DND-41 (cell line): ENCODE measurements around the gene CFAP45.

Experiments
- EZH2 ChIP-seq: IDR thresholded peaks from 3 replicates; pipeline ENCODE4 v1.6.1; 2012; ENCODE audit warnings: borderline replicate concordance, low read depth, mild to moderate bottlenecking, moderate library complexity, low read length, inconsistent platforms; ENCODE audit not compliant: severe bottlenecking
- TF ChIP-seq, protein P1 (sequence below): IDR thresholded peaks from 2 replicates; pipeline ENCODE4 v1.5.1; 2012; ENCODE audit warnings: borderline replicate concordance, low read length, moderate library complexity, mild to moderate bottlenecking; ENCODE audit not compliant: poor library complexity, severe bottlenecking; ENCODE audit errors: extremely low read depth

GRCh38 chr1:159838715-159839114 lies 61.2 kb downstream of the CFAP45 start:
- TF ChIP-seq, protein P1, sequence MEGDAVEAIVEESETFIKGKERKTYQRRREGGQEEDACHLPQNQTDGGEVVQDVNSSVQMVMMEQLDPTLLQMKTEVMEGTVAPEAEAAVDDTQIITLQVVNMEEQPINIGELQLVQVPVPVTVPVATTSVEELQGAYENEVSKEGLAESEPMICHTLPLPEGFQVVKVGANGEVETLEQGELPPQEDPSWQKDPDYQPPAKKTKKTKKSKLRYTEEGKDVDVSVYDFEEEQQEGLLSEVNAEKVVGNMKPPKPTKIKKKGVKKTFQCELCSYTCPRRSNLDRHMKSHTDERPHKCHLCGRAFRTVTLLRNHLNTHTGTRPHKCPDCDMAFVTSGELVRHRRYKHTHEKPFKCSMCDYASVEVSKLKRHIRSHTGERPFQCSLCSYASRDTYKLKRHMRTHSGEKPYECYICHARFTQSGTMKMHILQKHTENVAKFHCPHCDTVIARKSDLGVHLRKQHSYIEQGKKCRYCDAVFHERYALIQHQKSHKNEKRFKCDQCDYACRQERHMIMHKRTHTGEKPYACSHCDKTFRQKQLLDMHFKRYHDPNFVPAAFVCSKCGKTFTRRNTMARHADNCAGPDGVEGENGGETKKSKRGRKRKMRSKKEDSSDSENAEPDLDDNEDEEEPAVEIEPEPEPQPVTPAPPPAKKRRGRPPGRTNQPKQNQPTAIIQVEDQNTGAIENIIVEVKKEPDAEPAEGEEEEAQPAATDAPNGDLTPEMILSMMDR, result no peak
- TF ChIP-seq EZH2, result no peak
